Breast epithelium (tissue), 3 donors: ENCODE data around the gene WHRN.

Source experiments
- POLR2A ChIP-seq: fragments of 450-650 bp; IDR thresholded peaks from one replicate; pipeline ENCODE4 v1.6.1; 2016; ENCODE audit warnings: antibody characterized with exemption, mild to moderate bottlenecking, moderate library complexity
- POLR2AphosphoS5 ChIP-seq, 3 donors: sonication (generic); formaldehyde crosslinking; IDR thresholded peaks; one replicate each; pipeline ENCODE4 v1.6.1; 2017; ENCODE audit warnings: antibody characterized with exemption in 3 of 3
- TF ChIP-seq, protein P1 (sequence below), 3 donors: fragments of 450-650 bp; IDR thresholded peaks; one replicate each; pipeline ENCODE4 v1.5.1; 2016 to 2017; ENCODE audit warnings: antibody characterized with exemption in 3 of 3, mild to moderate bottlenecking in 3 of 3, moderate library complexity in 3 of 3

- TF ChIP-seq POLR2AphosphoS5 (IDR thresholded peaks at IDR 0.05) (no peak), POLR2A (no peak)
- TF ChIP-seq, protein P1, sequence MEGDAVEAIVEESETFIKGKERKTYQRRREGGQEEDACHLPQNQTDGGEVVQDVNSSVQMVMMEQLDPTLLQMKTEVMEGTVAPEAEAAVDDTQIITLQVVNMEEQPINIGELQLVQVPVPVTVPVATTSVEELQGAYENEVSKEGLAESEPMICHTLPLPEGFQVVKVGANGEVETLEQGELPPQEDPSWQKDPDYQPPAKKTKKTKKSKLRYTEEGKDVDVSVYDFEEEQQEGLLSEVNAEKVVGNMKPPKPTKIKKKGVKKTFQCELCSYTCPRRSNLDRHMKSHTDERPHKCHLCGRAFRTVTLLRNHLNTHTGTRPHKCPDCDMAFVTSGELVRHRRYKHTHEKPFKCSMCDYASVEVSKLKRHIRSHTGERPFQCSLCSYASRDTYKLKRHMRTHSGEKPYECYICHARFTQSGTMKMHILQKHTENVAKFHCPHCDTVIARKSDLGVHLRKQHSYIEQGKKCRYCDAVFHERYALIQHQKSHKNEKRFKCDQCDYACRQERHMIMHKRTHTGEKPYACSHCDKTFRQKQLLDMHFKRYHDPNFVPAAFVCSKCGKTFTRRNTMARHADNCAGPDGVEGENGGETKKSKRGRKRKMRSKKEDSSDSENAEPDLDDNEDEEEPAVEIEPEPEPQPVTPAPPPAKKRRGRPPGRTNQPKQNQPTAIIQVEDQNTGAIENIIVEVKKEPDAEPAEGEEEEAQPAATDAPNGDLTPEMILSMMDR (IDR thresholded peaks at IDR 0.05) = no peak
Measured at GRCh38 chr9:114364134-114365041, 140.9 kb downstream of the WHRN start.
